Aorta (tissue), 5 donors: ENCODE measurements around the gene CAPN11. TPM values are rescaled to one million over a fixed set of nuclear protein-coding genes. Genes with fewer than 3 reads are reported as not detected.
"Not testable (repeated sequence)": the region's sequence is repeated elsewhere in the genome, so short reads cannot be mapped to it uniquely, and the experiment has no call there.

Source experiments
- ATAC-seq: fragments of 200-7000 bp; cut with Tn5 transposase; one replicate; pipeline ENCODE4 v1.9.1; 2022; ENCODE audit warnings: moderate library complexity; ENCODE audit not compliant: low FRiP score
- DNase-seq, 2 donors: peaks; one replicate each; pipeline ENCODE4 v3.0.0-alpha.2; 2020
- H3K27ac ChIP-seq, 2 donors: one replicate each; pipeline ENCODE4 v1.5.1; 2013; ENCODE audit warnings: low read length in 2 of 2, mild to moderate bottlenecking in 2 of 2, moderate library complexity in 2 of 2, control low read depth in 1 of 2, inconsistent platforms in 1 of 2, low read depth in 1 of 2
- H3K27me3 ChIP-seq, 2 donors: one replicate each; pipeline ENCODE4 v1.6.1; 2013; ENCODE audit warnings: control low read depth in 1 of 2, low read length in 1 of 2, mild to moderate bottlenecking in 1 of 2, moderate library complexity in 1 of 2; ENCODE audit not compliant: insufficient read depth in 2 of 2, control insufficient read depth in 1 of 2
- H3K36me3 ChIP-seq, 2 donors: one replicate each; pipeline ENCODE4 v1.6.1; 2013; ENCODE audit warnings: control low read depth in 1 of 2, low read length in 1 of 2, mild to moderate bottlenecking in 1 of 2; ENCODE audit not compliant: insufficient read depth in 2 of 2, control insufficient read depth in 1 of 2
- H3K4me1 ChIP-seq, 2 donors: one replicate each; pipeline ENCODE4 v1.6.1; 2013; ENCODE audit warnings: low read length in 2 of 2, control low read depth in 1 of 2, mild to moderate bottlenecking in 1 of 2, moderate library complexity in 1 of 2; ENCODE audit not compliant: insufficient read depth in 2 of 2, control insufficient read depth in 1 of 2
- H3K4me3 ChIP-seq, 2 donors: one replicate each; pipeline ENCODE4 v1.5.1; 2013; ENCODE audit warnings: low read length in 2 of 2, control low read depth in 1 of 2, mild to moderate bottlenecking in 1 of 2
- H3K9me3 ChIP-seq: one replicate; pipeline ENCODE4 v1.6.1; 2013; ENCODE audit warnings: mild to moderate bottlenecking, low read length; ENCODE audit not compliant: control insufficient read depth
- WGBS, 2 donors: extraction: QIAGEN DNeasy Blood & Tissue Kit; methylation state at CpG; one replicate each; pipeline ENCODE4 v1.1.7; 2013; 5-methylcytosine and 5-hydroxymethylcytosine counted together
- intact Hi-C, 2 donors: fragments of 100-400 bp; cut with DNase I; formaldehyde crosslinking; loops; one replicate each; pipeline versions ENCODE4 v1.14.2 to v1.15.0; 2022
- polyA plus RNA-seq, 2 donors: library from polyadenylated mRNA; stranded (reverse); fragments of 200-250 nt; gene quantifications; one replicate each; pipeline ENCODE4 v1.2.3, GENCODE V29; 2013
- total RNA-seq, 2 donors: library from RNA; stranded (reverse); fragmentation: NEBNext Ultra II Directional; extraction: Animal tissue kit (Norgen Biotek cat#: 25700); gene quantifications; one replicate each; pipeline ENCODE4 v1.2.1, GENCODE V29; 2021
- donor health status: healthy with polysubstance abuse.
- donor health status: Bipolar disorder and iron deficiency.
- donor health status: DM: no; HTN: no; CAD: no.
- donor health status: DM: no; HTN: no; CAD: no.
- donor health status: DM: yes; HTN: yes; CAD: no.

CAPN11 gene
- total and polyA plus RNA-seq, 4 donors = 0.46 to 2.2 (median 0.81) TPM; not detected in 1

- H3K27ac ChIP-seq = no peak overlapping the region
- ATAC-seq (no peak), DNase-seq (peak in 1 of 2 donors; percentile 65)
- no peaks in the 10 kb centered on the region for H3K4me1 ChIP-seq
- H3K36me3 ChIP-seq = peaks cover 0 to 3% of the 10 kb centered on the region in 2 donors
- WGBS, 2 donors = 83 to 85% methylated on average over 7 of the region's 7 CpGs
- H3K27me3 ChIP-seq = no peaks in the 10 kb centered on the region
- no peaks in the 10 kb centered on the region for H3K9me3 ChIP-seq
- H3K4me3 ChIP-seq = no peak overlapping the region
- intact Hi-C loops = no loop called here
These were observed 69.8 kb downstream of the CAPN11 start for GRCh38 chr6:44228433-44228832.

GRCh38 chr6:44228836-44229235 is 70.2 kb downstream of the CAPN11 start:
- DNase-seq (peak in 1 of 2 donors; percentile 43), ATAC-seq (no peak)
- H3K9me3 ChIP-seq = no peaks in the 10 kb centered on the region
- H3K27me3 ChIP-seq = no peaks in the 10 kb centered on the region
- 79 to 81% methylated on average over 5 of the region's 5 CpGs for WGBS, 2 donors
- H3K4me3 ChIP-seq = no peak overlapping the region
- H3K27ac ChIP-seq = no peak overlapping the region
- peaks cover 0 to 3% of the 10 kb centered on the region in 2 donors for H3K36me3 ChIP-seq
- intact Hi-C loops = no loop called here
- no peaks in the 10 kb centered on the region for H3K4me1 ChIP-seq

GRCh38 chr6:44229376-44230033 is 70.9 kb downstream of the CAPN11 start:
- intact Hi-C loops = no loop called here
- H3K4me1 ChIP-seq = no peaks in the 10 kb centered on the region

GRCh38 chr6:44230034-44230675 is 71.5 kb downstream of the CAPN11 start:
- Histone ChIP-seq H3K27me3 (no peaks in the 10 kb centered on the region), H3K4me3 (no peak overlapping the region), H3K27ac (no peak overlapping the region), H3K9me3 (no peaks in the 10 kb centered on the region), H3K36me3 (peaks cover 0 to 3% of the 10 kb centered on the region in 2 donors), H3K4me1 (no peaks in the 10 kb centered on the region)
- intact Hi-C loops = no loop called here
- ATAC-seq (no peak), DNase-seq (peak in 1 of 2 donors; percentile 69)
- WGBS, 2 donors = 88 to 89% methylated on average over 10 of the region's 10 CpGs

More at GRCh38 chr6:44229376-44230033, 70.9 kb downstream of the CAPN11 start:
- no peaks in the 10 kb centered on the region for H3K9me3 ChIP-seq
- no peak overlapping the region for H3K4me3 ChIP-seq
- ATAC-seq (no peak), DNase-seq (peak in 1 of 2 donors; percentile 59)
- no peak overlapping the region for H3K27ac ChIP-seq
- H3K27me3 ChIP-seq = no peaks in the 10 kb centered on the region
- 87 to 89% methylated on average over 11 of the region's 11 CpGs for WGBS, 2 donors
- H3K36me3 ChIP-seq = peaks cover 0 to 3% of the 10 kb centered on the region in 2 donors

- intact Hi-C loops = not testable (repeated sequence)
These were observed 72.8 kb downstream of the CAPN11 start for GRCh38 chr6:44231426-44231825.

GRCh38 chr6:44232676-44233566 is 74.3 kb downstream of the CAPN11 start:
- Histone ChIP-seq H3K36me3 (peaks cover 0 to 3% of the 10 kb centered on the region in 2 donors), H3K4me3 (no peak overlapping the region), H3K9me3 (no peaks in the 10 kb centered on the region), H3K27ac (peak overlapping the region in 1 of 2 donors; percentile 85), H3K4me1 (no peaks in the 10 kb centered on the region), H3K27me3 (no peaks in the 10 kb centered on the region)
- intact Hi-C loops = no loop called here
- WGBS, 2 donors = 75% methylated on average over 16 of the region's 16 CpGs
- ATAC-seq = no peak
- DNase-seq = peak in 1 of 2 donors; percentile 72

More at GRCh38 chr6:44231426-44231825, 72.8 kb downstream of the CAPN11 start:
- H3K27ac ChIP-seq, ATAC-seq, H3K4me1 ChIP-seq, H3K4me3 ChIP-seq, H3K36me3 ChIP-seq, H3K9me3 ChIP-seq, H3K27me3 ChIP-seq: not testable (repeated sequence)
- 84 to 90% methylated on average over 9 of the region's 9 CpGs for WGBS, 2 donors
- peak in 1 of 2 donors; percentile 64 for DNase-seq

- Histone ChIP-seq H3K9me3 (no peaks in the 10 kb centered on the region), H3K36me3 (peaks cover 0 to 3% of the 10 kb centered on the region in 2 donors), H3K4me3 (no peak overlapping the region), H3K27ac (peak overlapping the region in 1 of 2 donors; percentile 85), H3K4me1 (no peaks in the 10 kb centered on the region), H3K27me3 (no peaks in the 10 kb centered on the region)
- peak in 1 of 2 donors; percentile 58 for DNase-seq
- WGBS, 2 donors = 19% methylated on average over 14 of the region's 14 CpGs
- no peak for ATAC-seq
- intact Hi-C loops = loop anchor here in 1 of 2 donors (2.0 kb wide), 1 partner anchor 61 kb away; no protein-coding TSS in a partner anchor
These were observed 75.0 kb downstream of the CAPN11 start for GRCh38 chr6:44233567-44234100.
